HG02759 (cell line): ENCODE measurements around the gene KRTAP10-1.
"Not testable (repeated sequence)": the region's sequence is repeated elsewhere in the genome, so short reads cannot be mapped to it uniquely, and the experiment has no call there.

ENCODE experiments used
- ATAC-seq: cut with Tn5 transposase; IDR thresholded peaks from one replicate; pipeline ENCODE4 v1.9.1; 2021; ENCODE audit warnings: mild to moderate bottlenecking, moderate library complexity; ENCODE audit not compliant: unreplicated experiment

KRTAP10-1 gene, protein sequence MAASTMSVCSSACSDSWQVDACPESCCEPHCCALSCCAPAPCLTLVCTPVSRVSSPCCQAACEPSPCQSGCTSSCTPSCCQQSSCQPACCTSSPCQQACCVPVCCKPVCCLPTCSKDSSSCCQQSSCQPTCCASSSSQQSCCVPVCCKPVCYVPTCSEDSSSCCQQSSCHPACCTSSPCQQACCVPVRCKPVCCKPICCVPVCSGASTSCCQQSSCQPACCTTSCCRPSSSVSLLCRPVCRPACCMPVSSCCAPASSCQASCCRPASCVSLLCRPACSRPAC

DNA sequence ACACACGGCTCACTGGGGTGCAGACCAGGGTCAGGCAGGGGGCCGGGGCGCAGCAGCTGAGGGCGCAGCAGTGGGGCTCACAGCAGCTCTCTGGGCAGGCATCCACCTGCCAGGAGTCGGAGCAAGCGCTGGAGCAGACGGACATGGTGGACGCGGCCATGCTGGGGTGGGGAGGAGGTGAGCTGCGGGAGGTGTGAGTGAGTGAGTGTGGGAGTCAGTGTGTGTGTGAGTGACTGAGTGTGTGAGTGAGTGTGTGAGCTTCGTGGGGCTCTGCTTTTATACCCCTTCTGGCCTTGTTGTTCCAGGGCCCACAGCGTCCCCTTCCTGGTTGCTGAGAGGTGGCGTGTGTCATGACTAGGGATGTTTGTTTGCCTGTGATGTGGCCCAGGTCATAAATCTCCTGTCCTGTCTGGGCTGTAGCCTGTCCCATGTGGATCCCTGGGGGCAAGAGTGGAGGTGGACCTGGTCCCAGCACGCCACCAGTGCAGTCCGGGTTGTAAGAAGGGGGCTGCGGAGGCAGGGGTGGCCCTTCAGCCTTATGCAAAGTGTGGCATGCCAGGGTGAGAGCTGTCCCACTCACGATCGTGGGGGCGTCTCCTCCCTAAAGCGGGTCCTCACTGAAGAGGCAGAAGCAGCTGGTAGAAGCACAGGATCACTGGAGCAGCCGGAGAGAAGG is at the start of gene KRTAP10-1:
TSS of gene KRTAP10-1 (minus strand) at position 205 of the 676 bp plus-strand sequence. CDS start at position 160, 45 bp downstream.
- no peak for ATAC-seq

DNA sequence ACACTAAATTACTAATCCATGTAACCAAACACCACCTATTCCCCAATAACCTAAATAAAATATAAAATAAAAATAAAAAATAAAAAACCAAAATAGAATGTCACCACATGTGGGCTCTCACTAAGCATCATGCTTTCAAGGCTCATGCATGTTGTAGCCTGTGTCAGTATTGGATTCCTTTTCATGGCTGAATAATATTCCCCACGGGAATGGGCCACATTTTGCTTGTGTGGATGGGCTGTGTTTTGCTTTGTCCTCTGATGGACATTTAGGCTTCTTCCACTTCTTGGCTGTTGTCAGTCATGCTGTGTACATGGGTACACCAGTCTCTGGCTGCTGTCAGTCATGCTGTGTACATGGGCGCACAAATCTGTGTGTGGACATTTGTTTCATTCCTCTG is 49.1 kb upstream of the KRTAP10-1 start:
- ATAC-seq: no peak

DNA sequence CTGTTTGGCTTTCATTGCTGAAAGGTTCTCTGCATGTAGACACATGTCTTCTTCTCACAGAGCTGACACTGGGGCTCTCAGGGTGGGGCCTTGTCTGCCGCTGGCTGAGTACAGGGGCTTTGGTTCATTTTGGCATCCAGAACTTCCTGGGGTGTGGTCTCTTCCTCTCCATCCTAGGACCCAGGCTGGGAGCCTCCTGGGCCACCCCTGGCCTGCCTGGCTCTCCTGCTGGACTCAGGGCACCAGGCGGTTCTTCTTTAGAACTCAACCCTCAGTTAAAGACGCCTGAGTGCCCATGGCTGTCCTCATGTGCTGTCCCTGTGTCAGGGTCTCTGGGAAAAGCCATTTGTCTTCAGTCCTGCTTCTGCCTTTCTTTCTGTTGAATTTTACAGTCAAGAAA is 45.9 kb upstream of the KRTAP10-1 start:
- no peak for ATAC-seq

DNA sequence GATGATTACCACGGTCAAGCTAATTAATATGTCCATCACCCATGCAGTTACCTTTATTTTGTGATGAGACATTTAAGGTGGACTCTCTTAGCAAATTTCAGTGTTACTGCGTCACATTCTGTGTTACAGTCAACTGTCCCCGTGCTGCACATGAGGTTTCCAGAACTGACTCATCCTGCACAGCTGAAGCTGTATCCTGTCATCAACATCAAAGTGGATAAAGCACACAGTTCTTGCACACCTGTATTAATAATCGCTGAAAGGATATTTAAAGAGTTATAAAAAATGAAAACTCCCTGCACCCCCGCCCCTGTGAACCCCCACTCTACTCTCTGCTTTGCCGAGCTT is 43.8 kb upstream of the KRTAP10-1 start:
- ATAC-seq: no peak

DNA sequence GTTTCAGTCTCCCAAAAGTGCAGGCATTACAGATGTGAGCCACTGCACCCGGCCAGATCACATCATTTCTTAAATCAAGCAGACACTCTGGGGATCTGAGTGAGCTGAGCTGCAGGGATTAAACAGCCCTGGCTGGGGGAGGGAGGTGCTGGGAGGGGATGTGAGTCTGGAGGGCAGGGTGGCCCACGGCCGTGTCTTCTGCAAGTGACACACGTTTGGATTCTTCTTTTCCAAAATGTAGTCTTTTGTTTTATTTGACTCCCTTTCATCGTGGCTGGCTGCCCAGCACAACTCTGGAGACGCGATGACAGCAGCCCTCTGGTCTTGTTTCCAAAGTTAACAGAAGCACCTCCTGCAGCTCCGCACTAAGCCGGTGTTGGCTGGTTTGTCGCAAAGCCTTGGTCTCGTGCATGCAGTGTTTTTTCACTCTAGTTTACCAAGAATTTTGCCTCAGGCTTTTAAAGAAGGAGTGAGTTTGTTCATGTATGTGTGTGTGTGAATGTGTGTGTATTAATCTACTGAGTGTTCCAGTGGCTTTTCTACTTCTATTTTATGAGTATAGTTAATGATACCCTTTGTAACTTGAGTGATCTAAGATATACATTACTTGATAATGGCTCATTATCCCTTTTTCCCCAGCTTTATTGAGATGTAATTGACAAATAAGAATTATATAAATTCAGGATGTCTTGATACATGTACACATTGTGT is 43.2 kb upstream of the KRTAP10-1 start:
- ATAC-seq: no peak

DNA sequence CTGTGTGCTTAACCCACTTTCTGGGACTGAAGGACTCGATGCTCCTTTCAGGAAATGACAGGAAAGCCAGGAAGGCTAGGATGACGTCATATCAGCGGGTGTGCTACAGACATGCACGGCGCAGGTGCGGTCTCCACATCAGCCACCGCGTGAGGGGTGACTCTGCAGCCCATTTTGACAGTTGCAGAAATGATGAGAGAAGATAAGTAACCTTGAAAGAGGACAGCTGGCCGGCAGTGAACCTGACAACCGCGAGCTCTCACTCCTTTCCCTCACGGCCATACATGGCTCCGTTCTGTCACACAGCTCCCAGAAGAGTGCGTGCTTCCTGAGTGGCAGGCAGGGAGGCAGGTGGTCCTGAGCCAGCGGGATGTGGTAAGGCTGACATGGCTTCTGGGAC is 42.1 kb upstream of the KRTAP10-1 start:
- ATAC-seq: no peak

DNA sequence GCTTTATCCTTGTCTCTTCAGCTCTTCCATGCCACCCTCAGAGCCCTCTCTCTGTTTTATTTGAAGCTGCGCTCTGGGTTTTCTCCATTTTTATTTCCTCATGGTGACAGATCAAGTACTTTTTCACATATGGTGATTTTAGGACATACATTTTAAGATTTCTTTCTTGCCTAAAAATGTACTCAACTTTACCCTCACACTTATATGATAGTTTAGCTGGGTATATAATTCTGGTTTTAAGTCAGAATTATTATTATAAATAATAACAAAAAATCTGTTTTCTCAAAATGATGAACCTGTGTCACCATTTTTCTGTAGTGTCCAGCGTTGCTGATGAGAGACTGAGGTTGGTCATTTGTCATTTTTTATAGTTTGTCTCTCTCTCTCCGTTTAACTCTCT is 41.2 kb upstream of the KRTAP10-1 start:
- ATAC-seq: no peak

DNA sequence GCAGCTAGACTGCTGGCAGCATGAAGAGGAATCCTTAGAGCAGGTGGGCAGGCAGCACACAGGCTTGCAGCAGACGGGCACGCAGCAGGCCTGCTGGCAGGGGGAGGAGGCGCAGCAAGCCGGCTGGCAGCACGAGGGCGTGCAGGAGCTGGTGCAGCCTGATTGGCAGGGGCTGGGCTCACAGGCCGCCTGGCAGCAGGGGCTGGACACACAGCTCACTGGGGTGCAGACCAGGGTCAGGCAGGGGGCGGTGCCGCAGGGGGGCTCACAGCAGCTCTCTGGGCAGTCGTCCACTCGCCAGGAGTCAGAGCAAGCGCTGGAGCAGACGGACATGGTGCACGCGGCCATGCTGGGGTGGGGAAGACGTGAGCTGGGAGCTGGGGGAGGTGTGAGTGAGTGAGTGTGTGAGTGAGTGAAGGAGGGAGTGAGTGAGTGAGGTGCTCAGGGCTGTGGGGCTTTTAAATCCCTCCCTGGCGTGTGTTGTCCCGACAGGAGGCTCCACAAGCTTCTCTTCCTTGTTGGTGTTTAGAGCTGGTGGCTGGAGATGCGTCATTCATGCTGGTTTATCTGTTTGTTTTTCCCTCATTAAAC is 40.3 kb upstream of the KRTAP10-1 start, which contains the start of gene KRTAP10-5:
TSS of gene KRTAP10-5 (minus strand) at position 374 of the 591 bp plus-strand sequence. CDS start at position 348, 26 bp downstream.
- not testable (repeated sequence) for ATAC-seq

DNA sequence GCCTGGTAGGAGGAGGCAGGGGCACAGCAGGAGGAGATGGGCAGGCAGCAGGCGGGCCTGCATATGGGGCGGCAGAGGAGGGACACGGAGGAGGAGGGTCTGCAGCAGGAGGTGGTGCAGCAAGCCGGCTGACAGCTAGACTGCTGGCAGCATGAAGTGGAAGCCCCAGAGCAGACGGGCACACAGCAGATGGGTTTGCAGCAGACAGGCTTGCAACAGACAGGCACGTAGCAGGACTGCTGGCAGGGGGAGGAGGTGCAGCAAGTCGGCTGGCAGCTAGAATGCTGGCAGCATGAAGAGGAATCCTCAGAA is 39.8 kb upstream of the KRTAP10-1 start:
- no peak for ATAC-seq

DNA sequence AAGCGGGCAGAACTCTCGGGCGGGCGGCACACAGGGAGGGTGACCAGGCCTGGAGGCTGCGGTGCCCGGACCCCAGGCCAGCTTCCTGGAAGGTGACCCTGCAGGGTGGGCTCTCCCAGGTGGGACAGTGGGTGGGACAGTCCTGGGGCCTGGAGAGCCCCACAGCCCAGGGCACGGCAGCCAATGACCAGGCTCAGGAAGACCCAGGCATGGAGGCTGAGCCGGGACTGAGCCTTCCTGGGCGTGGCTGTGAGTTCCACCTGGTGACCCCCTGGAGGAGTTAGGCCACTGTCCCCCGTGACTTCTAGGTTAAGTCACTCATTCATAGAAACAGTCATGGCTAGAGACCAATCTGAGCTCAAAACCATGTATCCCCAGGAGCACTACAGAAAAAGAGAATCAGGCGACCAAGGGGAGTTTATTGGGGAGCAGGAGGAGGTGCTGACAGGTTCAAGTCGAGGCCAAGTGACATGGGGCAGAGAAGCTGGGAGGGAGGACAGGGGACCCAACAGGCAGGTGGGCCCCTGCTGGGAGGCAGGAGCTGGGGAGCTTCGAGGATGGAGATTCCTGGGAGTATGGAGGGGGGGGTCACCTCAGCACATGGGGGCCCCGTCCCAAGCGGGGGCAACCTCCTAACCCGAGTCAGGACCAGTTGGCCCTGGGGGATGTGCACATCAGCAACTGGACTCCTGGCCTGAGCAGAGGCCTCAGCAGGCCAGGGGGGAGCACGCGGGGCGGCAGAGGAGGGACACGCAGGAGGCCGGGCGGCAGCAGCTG is 39.2 kb upstream of the KRTAP10-1 start:
- ATAC-seq: no peak

DNA sequence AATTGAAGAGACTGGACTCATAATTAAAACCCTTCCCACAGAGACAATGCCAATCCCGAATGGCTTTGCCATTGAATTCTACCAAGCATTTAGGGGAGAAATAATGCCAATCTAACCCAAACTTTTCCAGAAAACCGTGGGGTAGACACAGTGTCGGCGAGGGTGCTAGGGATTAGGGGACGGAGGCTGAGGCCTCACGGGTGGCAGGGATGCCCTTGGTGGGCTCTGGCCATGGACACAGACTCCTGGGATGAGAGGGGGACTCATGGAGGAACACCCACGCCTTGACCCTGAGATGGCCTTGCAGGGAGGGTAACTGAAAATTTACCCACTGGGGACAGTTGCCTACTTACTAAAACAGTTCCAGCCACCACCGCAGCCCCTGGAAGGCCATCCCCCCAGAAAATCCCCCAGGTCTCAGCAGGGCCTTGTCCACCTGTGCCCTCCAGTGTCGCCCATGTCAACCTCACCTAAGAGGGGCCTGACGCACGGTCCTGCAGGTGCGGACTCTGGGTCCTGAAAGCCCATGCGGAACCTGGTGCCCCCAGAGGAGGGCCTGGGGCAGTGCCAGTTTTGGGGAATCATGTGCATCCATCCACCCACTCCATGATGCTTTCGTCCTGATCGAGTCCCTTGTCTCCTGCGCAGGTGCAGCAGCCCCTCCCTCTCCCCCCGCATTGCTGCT is 38.5 kb upstream of the KRTAP10-1 start:
- ATAC-seq: no peak

DNA sequence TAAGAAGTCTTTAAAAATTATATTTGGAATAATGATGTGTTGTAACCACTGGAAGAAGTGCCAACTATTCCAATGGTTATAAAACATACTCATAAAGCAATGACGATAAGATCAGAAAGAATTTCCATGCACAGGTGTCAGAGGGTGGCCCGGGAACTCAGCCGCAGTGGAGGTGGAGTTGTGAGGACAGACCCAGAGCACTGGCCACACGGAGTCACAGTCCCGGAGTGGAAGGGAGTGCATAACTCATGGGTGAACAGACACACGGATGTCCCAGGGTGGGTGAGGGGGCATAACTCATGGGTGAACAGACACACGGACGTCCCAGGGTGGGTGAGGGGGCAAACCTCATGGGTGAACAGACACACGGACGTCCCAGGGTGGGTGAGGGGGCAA is 36.0 kb upstream of the KRTAP10-1 start:
- no peak for ATAC-seq

DNA sequence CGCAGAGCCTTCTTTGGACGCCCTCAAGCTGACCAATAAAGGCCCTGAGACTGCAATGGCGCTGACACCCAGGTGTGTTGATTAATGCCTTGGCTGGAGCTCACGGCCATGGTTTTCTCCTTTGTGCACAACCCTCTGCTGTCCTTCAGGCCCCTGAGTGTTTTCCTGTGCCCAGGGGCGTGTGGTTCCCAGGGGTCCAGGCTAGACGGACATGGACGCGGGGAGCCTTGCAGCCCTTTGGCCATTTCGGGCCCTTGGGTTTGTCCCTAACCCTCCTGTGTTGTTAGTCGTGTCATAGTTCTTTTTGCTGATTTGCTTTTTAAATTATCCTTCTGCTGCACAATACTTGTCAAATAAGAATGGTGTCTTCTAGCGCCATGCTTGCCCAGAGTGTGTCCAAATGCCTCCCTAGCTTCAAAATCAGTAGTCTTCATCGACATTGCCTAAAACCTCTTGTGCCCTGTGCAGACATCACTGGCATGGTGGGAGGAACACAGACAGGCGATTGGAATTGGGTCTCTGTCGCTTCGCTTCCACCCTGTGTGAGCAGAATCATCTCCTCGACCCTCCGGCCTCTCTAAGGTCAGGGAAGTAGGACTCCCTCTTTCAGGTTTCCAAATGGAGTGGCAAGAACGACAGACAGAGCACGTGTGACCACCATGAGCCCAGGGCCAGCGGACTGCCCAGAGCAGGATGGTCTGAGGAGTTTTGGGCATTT is 35.5 kb upstream of the KRTAP10-1 start:
- ATAC-seq: no peak

DNA sequence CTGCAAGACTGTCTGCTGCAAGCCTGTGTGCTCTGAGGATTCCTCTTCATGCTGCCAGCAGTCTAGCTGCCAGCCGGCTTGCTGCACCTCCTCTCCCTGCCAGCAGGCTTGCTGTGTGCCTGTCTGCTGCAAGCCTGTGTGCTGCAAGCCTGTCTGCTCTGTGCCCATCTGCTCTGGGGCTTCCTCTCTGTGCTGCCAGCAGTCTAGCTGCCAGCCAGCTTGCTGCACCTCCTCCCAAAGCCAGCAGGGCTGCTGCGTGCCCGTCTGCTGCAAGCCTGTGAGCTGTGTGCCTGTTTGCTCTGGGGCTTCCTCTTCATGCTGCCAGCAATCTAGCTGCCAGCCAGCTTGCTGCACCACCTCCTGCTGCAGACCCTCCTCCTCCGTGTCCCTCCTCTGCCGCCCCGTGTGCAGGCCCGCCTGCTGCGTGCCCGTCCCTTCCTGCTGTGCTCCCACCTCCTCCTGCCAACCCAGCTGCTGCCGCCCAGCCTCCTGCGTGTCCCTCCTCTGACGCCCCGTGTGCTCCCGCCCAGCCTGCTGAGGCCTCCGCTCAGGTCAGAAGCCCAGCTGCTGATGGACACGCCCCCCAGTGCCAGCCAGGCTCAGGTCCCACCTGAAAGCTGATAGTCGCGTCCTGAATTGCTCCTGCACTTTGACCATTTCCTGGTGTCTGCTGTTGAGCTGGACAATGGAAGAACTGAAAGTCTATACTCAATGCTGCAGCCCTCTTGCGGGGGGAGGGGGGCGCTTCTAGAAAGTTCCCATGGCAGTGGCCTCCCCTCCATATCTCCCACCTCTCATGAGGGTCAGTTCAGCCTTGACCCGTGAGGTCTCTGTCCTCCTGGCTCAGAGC is 34.7 kb upstream of the KRTAP10-1 start:
- ATAC-seq: no peak

DNA sequence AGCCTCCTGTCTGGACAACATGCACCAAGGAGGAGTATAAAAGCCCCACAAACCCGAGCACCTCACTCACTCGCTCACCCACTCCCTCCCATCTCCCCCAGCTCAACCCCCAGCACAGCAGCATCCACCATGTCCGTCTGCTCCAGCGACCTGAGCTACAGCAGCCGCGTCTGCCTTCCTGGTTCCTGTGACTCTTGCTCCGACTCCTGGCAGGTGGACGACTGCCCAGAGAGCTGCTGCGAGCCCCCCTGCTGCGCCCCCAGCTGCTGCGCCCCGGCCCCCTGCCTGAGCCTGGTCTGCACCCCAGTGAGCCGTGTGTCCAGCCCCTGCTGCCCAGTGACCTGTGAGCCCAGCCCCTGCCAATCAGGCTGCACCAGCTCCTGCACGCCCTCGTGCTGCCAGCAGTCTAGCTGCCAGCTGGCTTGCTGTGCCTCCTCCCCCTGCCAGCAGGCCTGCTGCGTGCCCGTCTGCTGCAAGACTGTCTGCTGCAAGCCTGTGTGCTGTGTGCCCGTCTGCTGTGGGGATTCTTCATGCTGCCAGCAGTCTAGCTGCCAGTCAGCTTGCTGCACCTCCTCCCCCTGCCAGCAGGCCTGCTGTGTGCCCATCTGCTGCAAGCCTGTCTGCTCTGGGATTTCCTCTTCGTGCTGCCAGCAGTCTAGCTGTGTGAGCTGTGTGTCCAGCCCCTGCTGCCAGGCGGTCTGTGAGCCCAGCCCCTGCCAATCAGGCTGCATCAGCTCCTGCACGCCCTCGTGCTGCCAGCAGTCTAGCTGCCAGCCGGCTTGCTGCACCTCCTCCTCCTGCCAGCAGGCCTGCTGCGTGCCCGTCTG is 33.8 kb upstream of the KRTAP10-1 start, which contains the start of gene KRTAP10-4:
TSS of gene KRTAP10-4 (plus strand) at position 100 of the 827 bp plus-strand sequence. CDS start at position 130, 30 bp downstream.
- ATAC-seq: not testable (repeated sequence)

DNA sequence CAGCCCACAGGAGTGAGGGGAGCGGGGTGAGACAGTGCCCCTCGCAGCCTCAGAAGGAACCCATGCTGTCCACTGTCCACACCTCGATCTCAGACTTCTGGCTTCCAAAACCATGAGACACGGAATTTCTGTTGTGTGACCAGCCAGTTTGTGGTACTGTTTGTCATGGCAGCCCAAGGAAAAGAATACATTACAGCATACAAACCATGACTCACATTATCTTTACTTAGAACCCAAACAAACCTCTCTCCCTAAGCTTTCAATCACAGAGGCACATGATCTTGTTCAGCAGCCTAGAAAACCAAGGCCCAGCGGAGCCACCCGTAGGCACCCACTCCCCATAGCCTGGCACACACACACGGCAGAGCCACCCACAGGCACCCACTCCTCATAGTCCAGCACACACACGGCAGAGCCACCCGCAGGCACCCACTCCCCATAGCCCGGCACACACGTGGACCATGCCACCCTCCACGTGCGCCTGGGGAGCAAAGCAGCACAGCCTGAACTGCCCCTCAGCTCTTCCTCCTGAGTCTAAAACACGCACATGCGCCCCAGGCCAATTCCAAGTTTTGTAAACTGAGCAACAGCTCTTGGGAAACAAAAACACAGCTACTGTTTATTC is 33.1 kb upstream of the KRTAP10-1 start:
- ATAC-seq: no peak
